ENCODE data around the gene TIMP1.

TIMP1 gene

GRCh38 chrX:47633689-47634590 is 51.7 kb downstream of the TIMP1 start (continued):
- TF ChIP-seq, protein P1, sequence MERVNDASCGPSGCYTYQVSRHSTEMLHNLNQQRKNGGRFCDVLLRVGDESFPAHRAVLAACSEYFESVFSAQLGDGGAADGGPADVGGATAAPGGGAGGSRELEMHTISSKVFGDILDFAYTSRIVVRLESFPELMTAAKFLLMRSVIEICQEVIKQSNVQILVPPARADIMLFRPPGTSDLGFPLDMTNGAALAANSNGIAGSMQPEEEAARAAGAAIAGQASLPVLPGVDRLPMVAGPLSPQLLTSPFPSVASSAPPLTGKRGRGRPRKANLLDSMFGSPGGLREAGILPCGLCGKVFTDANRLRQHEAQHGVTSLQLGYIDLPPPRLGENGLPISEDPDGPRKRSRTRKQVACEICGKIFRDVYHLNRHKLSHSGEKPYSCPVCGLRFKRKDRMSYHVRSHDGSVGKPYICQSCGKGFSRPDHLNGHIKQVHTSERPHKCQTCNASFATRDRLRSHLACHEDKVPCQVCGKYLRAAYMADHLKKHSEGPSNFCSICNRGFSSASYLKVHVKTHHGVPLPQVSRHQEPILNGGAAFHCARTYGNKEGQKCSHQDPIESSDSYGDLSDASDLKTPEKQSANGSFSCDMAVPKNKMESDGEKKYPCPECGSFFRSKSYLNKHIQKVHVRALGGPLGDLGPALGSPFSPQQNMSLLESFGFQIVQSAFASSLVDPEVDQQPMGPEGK (tag by site-specific recombination; IDR thresholded peaks at IDR 0.05), result no peak; the same call in 1 of the 2 replicates
- TF ChIP-seq ZNF404 (tag by site-specific recombination; IDR thresholded peaks at IDR 0.05), result no peak
- no peak for TF ChIP-seq ZNF561 (tag by site-specific recombination; IDR thresholded peaks at IDR 0.05; ENCODE audit: borderline replicate concordance)
- no peak for TF ChIP-seq ZBTB44 (tag by site-specific recombination; IDR thresholded peaks at IDR 0.05)
- no peak for TF ChIP-seq ZNF221 (tag by site-specific recombination; IDR thresholded peaks at IDR 0.05; ENCODE audit: borderline replicate concordance)
- no peak for TF ChIP-seq ZNF175 (tag by site-specific recombination; IDR thresholded peaks at IDR 0.05)
- peak; percentile 84 for TF ChIP-seq ZNF629 (tag by site-specific recombination; IDR thresholded peaks at IDR 0.05)
- no peak for TF ChIP-seq ZNF548 (tag by site-specific recombination; IDR thresholded peaks at IDR 0.05)
- no peak for TF ChIP-seq IKZF3 (tag by site-specific recombination; IDR thresholded peaks at IDR 0.05)
- TF ChIP-seq, protein P2, sequence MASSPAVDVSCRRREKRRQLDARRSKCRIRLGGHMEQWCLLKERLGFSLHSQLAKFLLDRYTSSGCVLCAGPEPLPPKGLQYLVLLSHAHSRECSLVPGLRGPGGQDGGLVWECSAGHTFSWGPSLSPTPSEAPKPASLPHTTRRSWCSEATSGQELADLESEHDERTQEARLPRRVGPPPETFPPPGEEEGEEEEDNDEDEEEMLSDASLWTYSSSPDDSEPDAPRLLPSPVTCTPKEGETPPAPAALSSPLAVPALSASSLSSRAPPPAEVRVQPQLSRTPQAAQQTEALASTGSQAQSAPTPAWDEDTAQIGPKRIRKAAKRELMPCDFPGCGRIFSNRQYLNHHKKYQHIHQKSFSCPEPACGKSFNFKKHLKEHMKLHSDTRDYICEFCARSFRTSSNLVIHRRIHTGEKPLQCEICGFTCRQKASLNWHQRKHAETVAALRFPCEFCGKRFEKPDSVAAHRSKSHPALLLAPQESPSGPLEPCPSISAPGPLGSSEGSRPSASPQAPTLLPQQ (tag by site-specific recombination; IDR thresholded peaks at IDR 0.05), result no peak; the same call in 1 of the 2 replicates
- no peak for TF ChIP-seq ZNF510 (tag by site-specific recombination; IDR thresholded peaks at IDR 0.05; ENCODE audit: insufficient replicate concordance)
- TF ChIP-seq ZNF433 (tag by site-specific recombination; IDR thresholded peaks at IDR 0.05; ENCODE audit: low read depth), result no peak
- TF ChIP-seq ZNF16 (tag by site-specific recombination; IDR thresholded peaks at IDR 0.05; ENCODE audit: low read depth), result no peak
- TF ChIP-seq, protein P3, sequence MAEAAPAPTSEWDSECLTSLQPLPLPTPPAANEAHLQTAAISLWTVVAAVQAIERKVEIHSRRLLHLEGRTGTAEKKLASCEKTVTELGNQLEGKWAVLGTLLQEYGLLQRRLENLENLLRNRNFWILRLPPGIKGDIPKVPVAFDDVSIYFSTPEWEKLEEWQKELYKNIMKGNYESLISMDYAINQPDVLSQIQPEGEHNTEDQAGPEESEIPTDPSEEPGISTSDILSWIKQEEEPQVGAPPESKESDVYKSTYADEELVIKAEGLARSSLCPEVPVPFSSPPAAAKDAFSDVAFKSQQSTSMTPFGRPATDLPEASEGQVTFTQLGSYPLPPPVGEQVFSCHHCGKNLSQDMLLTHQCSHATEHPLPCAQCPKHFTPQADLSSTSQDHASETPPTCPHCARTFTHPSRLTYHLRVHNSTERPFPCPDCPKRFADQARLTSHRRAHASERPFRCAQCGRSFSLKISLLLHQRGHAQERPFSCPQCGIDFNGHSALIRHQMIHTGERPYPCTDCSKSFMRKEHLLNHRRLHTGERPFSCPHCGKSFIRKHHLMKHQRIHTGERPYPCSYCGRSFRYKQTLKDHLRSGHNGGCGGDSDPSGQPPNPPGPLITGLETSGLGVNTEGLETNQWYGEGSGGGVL (tag by site-specific recombination; IDR thresholded peaks at IDR 0.05), result no peak
- TF ChIP-seq ZNF654 (tag by site-specific recombination; IDR thresholded peaks at IDR 0.05; ENCODE audit: low read depth), result no peak
- TF ChIP-seq, protein P4, sequence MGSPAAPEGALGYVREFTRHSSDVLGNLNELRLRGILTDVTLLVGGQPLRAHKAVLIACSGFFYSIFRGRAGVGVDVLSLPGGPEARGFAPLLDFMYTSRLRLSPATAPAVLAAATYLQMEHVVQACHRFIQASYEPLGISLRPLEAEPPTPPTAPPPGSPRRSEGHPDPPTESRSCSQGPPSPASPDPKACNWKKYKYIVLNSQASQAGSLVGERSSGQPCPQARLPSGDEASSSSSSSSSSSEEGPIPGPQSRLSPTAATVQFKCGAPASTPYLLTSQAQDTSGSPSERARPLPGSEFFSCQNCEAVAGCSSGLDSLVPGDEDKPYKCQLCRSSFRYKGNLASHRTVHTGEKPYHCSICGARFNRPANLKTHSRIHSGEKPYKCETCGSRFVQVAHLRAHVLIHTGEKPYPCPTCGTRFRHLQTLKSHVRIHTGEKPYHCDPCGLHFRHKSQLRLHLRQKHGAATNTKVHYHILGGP (tag by site-specific recombination; IDR thresholded peaks at IDR 0.05), result no peak
- TF ChIP-seq ZNF747 (tag by site-specific recombination; IDR thresholded peaks at IDR 0.05), result no peak
- no peak for TF ChIP-seq RBAK (tag by site-specific recombination; IDR thresholded peaks at IDR 0.05)
- no peak for TF ChIP-seq ZNF670 (tag by site-specific recombination; IDR thresholded peaks at IDR 0.05; ENCODE audit: low read depth)
- 0 out of 2 replicates have a peak, but pooled peaks have one; percentile 17 for TF ChIP-seq ATF2 (tag by site-specific recombination; IDR thresholded peaks at IDR 0.05; ENCODE audit: low read depth)
- TF ChIP-seq, protein P5, sequence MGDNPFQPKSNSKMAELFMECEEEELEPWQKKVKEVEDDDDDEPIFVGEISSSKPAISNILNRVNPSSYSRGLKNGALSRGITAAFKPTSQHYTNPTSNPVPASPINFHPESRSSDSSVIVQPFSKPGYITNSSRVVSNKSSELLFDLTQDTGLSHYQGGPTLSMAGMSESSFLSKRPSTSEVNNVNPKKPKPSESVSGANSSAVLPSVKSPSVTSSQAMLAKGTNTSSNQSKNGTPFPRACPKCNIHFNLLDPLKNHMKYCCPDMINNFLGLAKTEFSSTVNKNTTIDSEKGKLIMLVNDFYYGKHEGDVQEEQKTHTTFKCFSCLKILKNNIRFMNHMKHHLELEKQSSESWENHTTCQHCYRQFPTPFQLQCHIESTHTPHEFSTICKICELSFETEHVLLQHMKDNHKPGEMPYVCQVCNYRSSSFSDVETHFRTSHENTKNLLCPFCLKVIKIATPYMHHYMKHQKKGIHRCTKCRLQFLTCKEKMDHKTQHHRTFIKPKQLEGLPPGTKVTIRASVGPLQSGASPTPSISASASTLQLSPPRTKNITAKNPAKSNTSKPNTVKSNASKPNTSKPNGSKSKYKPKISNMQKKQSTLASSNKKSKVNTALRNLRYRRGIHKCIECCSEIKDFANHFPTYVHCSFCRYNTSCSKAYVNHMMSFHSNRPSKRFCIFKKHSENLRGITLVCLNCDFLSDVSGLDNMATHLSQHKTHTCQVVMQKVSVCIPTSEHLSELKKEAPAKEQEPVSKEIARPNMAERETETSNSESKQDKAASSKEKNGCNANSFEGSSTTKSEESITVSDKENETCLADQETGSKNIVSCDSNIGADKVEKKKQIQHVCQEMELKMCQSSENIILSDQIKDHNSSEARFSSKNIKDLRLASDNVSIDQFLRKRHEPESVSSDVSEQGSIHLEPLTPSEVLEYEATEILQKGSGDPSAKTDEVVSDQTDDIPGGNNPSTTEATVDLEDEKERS (tag by site-specific recombination; IDR thresholded peaks at IDR 0.05), result no peak
- TF ChIP-seq ZNF24 (tag by site-specific recombination; IDR thresholded peaks at IDR 0.05), result peak; percentile 43; the same call in 1 of the 2 replicates
- TF ChIP-seq ZNF416 (tag by site-specific recombination; IDR thresholded peaks at IDR 0.05), result no peak
- no peak for TF ChIP-seq ZNF114 (tag by site-specific recombination; IDR thresholded peaks at IDR 0.05)
- no peak for TF ChIP-seq ZNF544 (tag by site-specific recombination; IDR thresholded peaks at IDR 0.05)
- TF ChIP-seq SALL2 (tag by site-specific recombination; IDR thresholded peaks at IDR 0.05; ENCODE audit: borderline replicate concordance), result no peak
